NT2/D1 (cell line): ENCODE measurements around the gene CACHD1.

Experiments used
- YY1 ChIP-seq: IDR thresholded peaks from 2 replicates; pipeline ENCODE4 v1.6.1; 2011; ENCODE audit not compliant: insufficient read length, insufficient read depth
- ZNF274 ChIP-seq: IDR thresholded peaks from 2 replicates; pipeline ENCODE4 v1.6.1; 2011; ENCODE audit warnings: mild to moderate bottlenecking, low read depth, low read length

DNA sequence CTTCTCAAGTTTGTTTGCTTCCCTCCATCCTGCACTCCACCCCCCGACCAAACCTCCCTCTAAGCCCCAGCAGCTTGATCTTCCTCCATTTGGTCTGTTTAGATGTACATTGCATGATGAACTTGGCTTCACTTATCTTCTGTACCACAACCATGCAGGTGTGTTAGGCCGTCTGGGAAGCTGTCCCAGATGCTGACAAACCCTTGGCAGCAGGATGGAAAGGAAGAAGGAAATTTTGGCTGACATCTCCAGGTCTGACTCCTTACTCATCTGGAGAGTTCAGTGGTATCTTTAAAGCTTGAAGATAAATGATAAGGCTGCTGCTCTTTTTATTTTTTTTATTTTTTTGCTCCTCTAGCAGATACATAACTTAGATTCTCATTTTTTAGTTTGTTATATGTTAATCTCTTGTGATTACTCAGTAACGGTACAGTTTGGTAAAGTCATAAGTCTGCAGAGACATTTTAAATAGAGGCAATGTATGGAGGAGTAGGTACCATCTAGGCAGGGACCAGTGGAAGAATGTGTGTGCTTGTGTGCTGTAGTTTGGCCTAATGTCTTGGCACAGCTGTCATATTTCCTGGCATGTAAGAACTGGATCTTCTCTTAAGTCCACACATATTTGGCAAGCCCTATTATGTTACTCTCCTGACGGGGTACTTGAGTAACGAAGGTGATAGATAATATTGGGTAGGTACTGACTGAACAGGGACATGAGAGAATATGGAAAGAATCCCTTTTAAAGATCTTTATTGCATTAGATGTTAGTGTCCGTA lies 79.7 kb downstream of the CACHD1 start:
- no peak for TF ChIP-seq ZNF274
- TF ChIP-seq YY1 = no peak
